H1 (cell line): ENCODE measurements around the gene ZNF423. TPM values are rescaled to one million over a fixed set of nuclear protein-coding genes. Genes with fewer than 3 reads are reported as not detected.

Experiments
- CTCF ChIA-PET: fragments of 300-600 bp; sonication (Branson Sonifier 250); formaldehyde crosslinking; loops from one replicate; lab custom pipeline; 2021; ENCODE audit not compliant: partially characterized antibody; lab: Charles Lee
- POLR2A ChIA-PET: fragments of 300-600 bp; sonication (Branson Sonifier 250); formaldehyde crosslinking; loops from one replicate; lab custom pipeline; 2021; ENCODE audit warnings: inconsistent platforms; ENCODE audit not compliant: partially characterized antibody; lab: Charles Lee
- DNase-seq, 2 experiments: peaks; one replicate each; pipeline versions ENCODE4 v3.0.0 to v3.0.0-alpha.2; 2010 to 2022; ENCODE audit warnings: low spot score in 2 of 2, low read depth in 1 of 2, mixed read lengths in 1 of 2
- FAIRE-seq: peaks from 2 replicates; lab custom pipeline; 2011; peaks lifted over from hg19 to GRCh38; lab: Jason Lieb, UNC
- H2AFZ ChIP-seq: 2 replicates; pipeline ENCODE4 v1.8.1; 2012; ENCODE audit warnings: low read length, inconsistent platforms
- H2AK5ac ChIP-seq: 2 replicates; pipeline ENCODE4 v1.6.1; 2013; ENCODE audit warnings: low read depth, low read length
- H2BK120ac ChIP-seq: replicated peaks from 2 replicates; pipeline ENCODE3; 2013; ENCODE audit warnings: low read depth, low read length, inconsistent platforms
- H2BK12ac ChIP-seq: 2 replicates; pipeline ENCODE4 v1.6.1; 2013; ENCODE audit warnings: low read depth, low read length
- H2BK15ac ChIP-seq: 2 replicates; pipeline ENCODE4 v1.6.1; 2013; ENCODE audit warnings: low read length
- H2BK20ac ChIP-seq: 2 replicates; pipeline ENCODE4 v1.6.1; 2013; ENCODE audit warnings: low read length
- H2BK5ac ChIP-seq: 2 replicates; pipeline ENCODE4 v1.6.1; 2013; ENCODE audit warnings: low read depth, low read length
- H3K14ac ChIP-seq: 2 replicates; pipeline ENCODE4 v1.6.1; 2013; ENCODE audit warnings: inconsistent platforms; ENCODE audit not compliant: insufficient read length
- H3K18ac ChIP-seq: 2 replicates; pipeline ENCODE4 v1.6.1; 2013; ENCODE audit warnings: low read length; ENCODE audit errors: extremely low read depth
- H3K23ac ChIP-seq: 2 replicates; pipeline ENCODE4 v1.6.1; 2013; ENCODE audit warnings: inconsistent platforms; ENCODE audit not compliant: insufficient read length
- H3K23me2 ChIP-seq: 2 replicates; pipeline ENCODE4 v1.6.1; 2013; ENCODE audit warnings: low read depth, low read length
- H3K27ac ChIP-seq: 2 replicates; pipeline ENCODE4 v1.6.1; 2011; ENCODE audit warnings: low read depth, low read length, inconsistent platforms
- H3K27me3 ChIP-seq, 4 experiments: replicated peaks in 1 of 4; 1 replicate in 1 of 4; 2 replicates in 3 of 4; pipeline versions ENCODE4 v1.6.1 to v1.8.1; 2011 to 2013; ENCODE audit warnings: low read length in 3 of 4, mild to moderate bottlenecking in 3 of 4, inconsistent platforms in 2 of 4, mixed read lengths in 2 of 4, moderate library complexity in 1 of 4; ENCODE audit not compliant: control insufficient read depth in 3 of 4, insufficient read depth in 3 of 4; ENCODE audit errors: extremely low read depth in 1 of 4
- H3K36me3 ChIP-seq, 4 experiments: 2 replicates each; pipeline versions ENCODE4 v1.6.1 to v1.8.1; 2011 to 2013; ENCODE audit warnings: mild to moderate bottlenecking in 4 of 4, low read length in 3 of 4, moderate library complexity in 2 of 4, control low read depth in 1 of 4, inconsistent platforms in 1 of 4; ENCODE audit not compliant: insufficient read depth in 4 of 4, control insufficient read depth in 2 of 4
- H3K4ac ChIP-seq: replicated peaks from 2 replicates; pipeline ENCODE3; 2013; ENCODE audit warnings: low read length, low read depth, mixed read lengths, inconsistent platforms; ENCODE audit not compliant: insufficient read length
- H3K4me1 ChIP-seq, 4 experiments: replicated peaks in 1 of 4; 1 replicate in 1 of 4; 2 replicates in 3 of 4; pipeline versions ENCODE4 v1.6.1 to v1.8.1; 2011 to 2013; ENCODE audit warnings: low read length in 3 of 4, inconsistent platforms in 2 of 4, mixed read lengths in 1 of 4; ENCODE audit not compliant: insufficient read depth in 4 of 4, control insufficient read depth in 3 of 4
- H3K4me2 ChIP-seq, 2 experiments: 2 replicates each; pipeline versions ENCODE4 v1.6.1 to v1.8.1; 2011 to 2013; ENCODE audit warnings: low read depth in 2 of 2, low read length in 2 of 2, control low read depth in 1 of 2, inconsistent platforms in 1 of 2, mild to moderate bottlenecking in 1 of 2; ENCODE audit not compliant: insufficient read depth in 1 of 2
- H3K4me3 ChIP-seq, 4 experiments: fragments of 200-600, 300-600 bp in 1 of 4; sonication (generic), shearing (Covaris generic), sonication (Bioruptor Twin) in 1 of 4; 2 replicates each; pipeline versions ENCODE4 v1.5.1 to v1.8.1; 2011 to 2016; ENCODE audit warnings: low read length in 4 of 4, low read depth in 3 of 4, control low read depth in 2 of 4, inconsistent platforms in 2 of 4, mild to moderate bottlenecking in 2 of 4, mixed read lengths in 1 of 4, moderate library complexity in 1 of 4; ENCODE audit not compliant: insufficient read depth in 2 of 4; ENCODE audit errors: extremely low read depth in 1 of 4
- H3K56ac ChIP-seq: replicated peaks from 2 replicates; pipeline ENCODE3; 2013; ENCODE audit warnings: low read depth, mild to moderate bottlenecking, mixed read lengths, low read length, inconsistent platforms; ENCODE audit not compliant: insufficient read length
- H3K79me1 ChIP-seq: 2 replicates; pipeline ENCODE4 v1.6.1; 2013; ENCODE audit warnings: low read depth, low read length, control low read depth
- H3K79me2 ChIP-seq, 2 experiments: 2 replicates each; pipeline versions ENCODE4 v1.6.1 to v1.8.1; 2012 to 2013; ENCODE audit warnings: low read length in 2 of 2, mild to moderate bottlenecking in 2 of 2, inconsistent platforms in 1 of 2; ENCODE audit not compliant: insufficient read depth in 2 of 2, control insufficient read depth in 1 of 2
- H3K9ac ChIP-seq, 4 experiments: replicated peaks in 1 of 4; 1 replicate in 1 of 4; 2 replicates in 3 of 4; pipeline versions ENCODE4 v1.6.1 to v1.8.1; 2011 to 2013; ENCODE audit warnings: low read depth in 3 of 4, low read length in 3 of 4, control low read depth in 2 of 4, mild to moderate bottlenecking in 2 of 4, moderate library complexity in 2 of 4, inconsistent platforms in 1 of 4; ENCODE audit errors: extremely low read depth in 1 of 4
- H3K9me3 ChIP-seq, 2 experiments: 2 replicates each; pipeline versions ENCODE4 v1.6.1 to v1.8.1; 2012 to 2013; ENCODE audit warnings: mild to moderate bottlenecking in 2 of 2, moderate library complexity in 2 of 2, control low read depth in 1 of 2, inconsistent platforms in 1 of 2, low read depth in 1 of 2, low read length in 1 of 2, mixed read lengths in 1 of 2; ENCODE audit not compliant: insufficient read depth in 2 of 2
- H4K20me1 ChIP-seq, 2 experiments: replicated peaks in 1 of 2; 2 replicates each; pipeline versions ENCODE3 to v1.8.1; 2011 to 2013; ENCODE audit warnings: inconsistent platforms in 2 of 2, low read length in 2 of 2, mild to moderate bottlenecking in 1 of 2; ENCODE audit not compliant: insufficient read depth in 2 of 2, control insufficient read depth in 1 of 2
- H4K5ac ChIP-seq: 2 replicates; pipeline ENCODE4 v1.6.1; 2013; ENCODE audit warnings: low read length, low read depth, mixed read lengths, inconsistent platforms; ENCODE audit not compliant: insufficient read length
- H4K8ac ChIP-seq: 2 replicates; pipeline ENCODE4 v1.8.0; 2013; ENCODE audit warnings: mild to moderate bottlenecking, moderate library complexity, low read length, inconsistent platforms; ENCODE audit not compliant: insufficient read depth; ENCODE audit errors: extremely low read depth
- H4K91ac ChIP-seq: replicated peaks from 2 replicates; pipeline ENCODE3; 2013; ENCODE audit warnings: low read length, mixed read lengths, inconsistent platforms; ENCODE audit not compliant: insufficient read length
- ASH2L ChIP-seq: fragments of 200-600, 300-600 bp; sonication (generic); IDR thresholded peaks from one replicate; pipeline ENCODE4 v1.7.1; 2017; ENCODE audit warnings: low read length
- ATF2 ChIP-seq: IDR thresholded peaks from 2 replicates; pipeline ENCODE4 v1.6.1; 2012; ENCODE audit warnings: low read length, inconsistent platforms
- CREB1 ChIP-seq: IDR thresholded peaks from 2 replicates; pipeline ENCODE4 v1.6.1; 2012; ENCODE audit warnings: inconsistent platforms
- GABPA ChIP-seq: IDR thresholded peaks from 2 replicates; pipeline ENCODE4 v1.6.1; 2011; ENCODE audit warnings: mild to moderate bottlenecking, low read length, moderate library complexity, borderline replicate concordance; ENCODE audit not compliant: insufficient read depth
- POU5F1 ChIP-seq: IDR thresholded peaks from 2 replicates; pipeline ENCODE4 v1.6.1; 2011; ENCODE audit warnings: low read depth, mild to moderate bottlenecking, low read length, moderate library complexity
- SP1 ChIP-seq: IDR thresholded peaks from 2 replicates; pipeline ENCODE4 v1.6.1; 2011; ENCODE audit warnings: low read depth, low read length
- WGBS, 2 experiments: shearing (Covaris generic) in 1 of 2; methylation state at CpG; one replicate each; pipeline versions ENCODE4 v1.1.6 to v1.1.7; 2013 to 2015; ENCODE audit warnings: low lambda C conversion rate in 2 of 2, mixed read lengths in 2 of 2, inconsistent platforms in 1 of 2, low coverage in 1 of 2, missing lambda C conversion rate in 1 of 2; ENCODE audit not compliant: insufficient replicate concordance in 2 of 2, insufficient coverage in 1 of 2, insufficient read length in 1 of 2; ENCODE audit errors: extremely low coverage in 1 of 2, missing lambda C conversion rate in 1 of 2; 5-methylcytosine and 5-hydroxymethylcytosine counted together
- polyA plus RNA-seq, 7 experiments: library from polyadenylated mRNA; depleted of rRNA in 3 of 7; stranded (reverse) in 5 of 7; unstranded in 2 of 7; fragments of >200 nt in 5 of 7; fragments of 200-250 nt in 2 of 7; gene quantifications; 1 replicate in 5 of 7; 2 replicates in 1 of 7; 4 replicates in 1 of 7; pipeline versions ENCODE4 v1.2.1 to v1.2.3, GENCODE V29; 2011 to 2013; ENCODE audit warnings: missing spikeins in 2 of 7, mixed read lengths in 2 of 7
- total RNA-seq: library from RNA; stranded (reverse); fragmentation: NEBNext Ultra II Directional; extraction: Animal tissue kit (Norgen Biotek cat#: 25700); gene quantifications from 2 replicates; pipeline ENCODE4 v1.2.1, GENCODE V29; 2021

ZNF423 gene
- total and polyA plus RNA-seq, 2 of the 8 experiments (the other 6 are each of a cell fraction or from before 2014, with no cell fraction given) = 38.2 to 52.3 TPM

DNA sequence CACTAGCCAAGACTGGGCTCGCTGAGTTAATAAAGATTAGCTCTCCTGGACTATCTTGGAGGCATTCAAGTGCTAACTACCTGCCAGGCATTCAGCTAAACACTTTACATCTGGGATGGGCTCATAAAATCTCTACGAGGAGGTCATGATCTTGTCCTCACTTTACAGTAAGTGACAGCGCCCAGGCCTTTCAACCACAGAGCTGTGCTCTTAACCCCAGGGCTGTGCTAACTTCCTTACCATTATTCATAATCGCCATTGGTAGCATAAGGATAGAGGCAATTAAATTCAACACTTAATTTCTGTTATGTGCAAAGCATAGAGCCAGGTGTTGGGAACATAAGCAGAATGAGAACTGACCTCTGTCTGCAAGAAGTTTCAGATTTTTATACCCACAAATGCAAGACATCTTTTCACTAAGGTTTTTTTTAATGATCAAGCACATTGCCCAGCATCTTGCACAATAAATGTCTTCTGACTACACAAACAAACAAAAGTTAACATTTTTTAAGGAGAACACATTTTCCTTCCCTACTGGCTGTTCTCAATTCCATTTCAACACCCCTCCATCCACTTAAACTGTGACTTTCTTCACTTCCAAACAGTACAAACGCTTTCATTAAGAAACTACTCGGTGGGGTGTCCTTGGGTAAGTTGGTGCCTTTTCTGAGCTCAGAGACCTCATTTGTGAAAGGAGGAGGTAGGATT is 310.0 kb downstream of the ZNF423 start:
- H2BK5ac ChIP-seq = no peak overlapping the region
- H3K56ac ChIP-seq = no peak overlapping the region
- H3K36me3 ChIP-seq = no peaks in the 10 kb centered on the region
- 74% methylated on average over 6 of the region's 6 CpGs; no CpG with 5 or more reads in 1 of the 2 experiments for WGBS, 2 experiments
- H3K23me2 ChIP-seq = no peaks in the 10 kb centered on the region
- FAIRE-seq (no peak), DNase-seq (no peak)
- H3K23ac ChIP-seq = no peak overlapping the region
- no peak overlapping the region for H3K4ac ChIP-seq
- no peak overlapping the region for H3K4me3 ChIP-seq
- peaks cover 3 to 10% of the 10 kb centered on the region in 2 experiments for H4K20me1 ChIP-seq
- peaks cover 0 to 2% of the 10 kb centered on the region in 2 experiments; a peak in 1 of 4 replicates for H3K79me2 ChIP-seq
- H2AK5ac ChIP-seq = no peak overlapping the region
- H2AFZ ChIP-seq = no peak overlapping the region
- peaks cover 4% of the 10 kb centered on the region; the same call in 1 of the 2 replicates for H3K79me1 ChIP-seq
- no peak overlapping the region for H3K14ac ChIP-seq
- H3K4me2 ChIP-seq = no peak overlapping the region
- CTCF ChIA-PET = interaction anchor here (0.9 to 8.3 kb wide), 7 partner anchors 11 to 54 kb away, joined by 3 to 58 read pairs (median 5); no protein-coding TSS in a partner anchor
- no peak overlapping the region for H2BK12ac ChIP-seq
- no peak overlapping the region for H4K5ac ChIP-seq
- no peak overlapping the region for H4K91ac ChIP-seq
- peaks cover 0 to 14% (median 5%) of the 10 kb centered on the region in 4 experiments; a peak in 5 of 7 replicates for H3K4me1 ChIP-seq
- no peak overlapping the region for H2BK20ac ChIP-seq
- H3K18ac ChIP-seq = no peak overlapping the region
- H2BK15ac ChIP-seq = no peak overlapping the region
- H4K8ac ChIP-seq = no peak overlapping the region
- H3K27me3 ChIP-seq = no peaks in the 10 kb centered on the region
- TF ChIP-seq SP1 = no peak
- no peak for TF ChIP-seq POU5F1
- TF ChIP-seq ATF2 = no peak
- no peak for TF ChIP-seq CREB1
- TF ChIP-seq ASH2L = no peak
- TF ChIP-seq GABPA = no peak
- H3K9me3 ChIP-seq = no peaks in the 10 kb centered on the region
- no peak overlapping the region for H3K27ac ChIP-seq
- no peak overlapping the region for H3K9ac ChIP-seq
- POLR2A ChIA-PET = no interaction called here
- no peak overlapping the region for H2BK120ac ChIP-seq
